HG02571 (cell line): ENCODE measurements around the gene TRPM1.

Source experiments
- ATAC-seq: cut with Tn5 transposase; IDR thresholded peaks from one replicate; pipeline ENCODE4 v1.9.1; 2021; ENCODE audit warnings: mild to moderate bottlenecking, moderate library complexity; ENCODE audit not compliant: unreplicated experiment

TRPM1 gene

GRCh38 chr15:30984118-30984517 is 117.4 kb downstream of the TRPM1 start:
- no peak for ATAC-seq

- ATAC-seq = no peak
Observed at GRCh38 chr15:30979457-30979856, 122.1 kb downstream of the TRPM1 start.

- ATAC-seq = no peak
Observed at GRCh38 chr15:30978328-30978727, 123.2 kb downstream of the TRPM1 start.

- ATAC-seq = no peak
Observed at GRCh38 chr15:30974112-30974511, 127.4 kb downstream of the TRPM1 start.

GRCh38 chr15:30973379-30973778 is 128.1 kb downstream of the TRPM1 start:
- no peak for ATAC-seq

- no peak for ATAC-seq
Observed at GRCh38 chr15:30969724-30970123, 131.8 kb downstream of the TRPM1 start.

- no peak for ATAC-seq
Observed at GRCh38 chr15:30963681-30964080, 137.8 kb downstream of the TRPM1 start.

- no peak for ATAC-seq
Observed at GRCh38 chr15:30962659-30963058, 138.9 kb downstream of the TRPM1 start.

GRCh38 chr15:30962079-30962478 is 139.4 kb downstream of the TRPM1 start:
- ATAC-seq = no peak

GRCh38 chr15:30958219-30958618 is 143.3 kb downstream of the TRPM1 start:
- ATAC-seq = no peak

GRCh38 chr15:30956216-30957124 is 145.1 kb downstream of the TRPM1 start:
- no peak for ATAC-seq

GRCh38 chr15:30954674-30955073 is 146.9 kb downstream of the TRPM1 start:
- no peak for ATAC-seq

GRCh38 chr15:30953731-30954378 is 147.7 kb downstream of the TRPM1 start:
- no peak for ATAC-seq

- ATAC-seq = no peak
Observed at GRCh38 chr15:30953183-30953582, 148.3 kb downstream of the TRPM1 start.
